Fibroblast of villous mesenchyme (primary cell): ENCODE measurements around the gene TSC22D1. TPM values are rescaled to one million over a fixed set of nuclear protein-coding genes. Genes with fewer than 3 reads are reported as not detected.
"Not testable (repeated sequence)": the region's sequence is repeated elsewhere in the genome, so short reads cannot be mapped to it uniquely, and the experiment has no call there.

Source experiments
- DNase-seq: peaks from one replicate; pipeline ENCODE4 v3.0.0-alpha.2; 2010; ENCODE audit warnings: low read depth
- H3K4me3 ChIP-seq: 2 replicates; pipeline ENCODE4 v1.5.1; 2011; ENCODE audit warnings: low read depth, mild to moderate bottlenecking, low read length
- total RNA-seq: library from RNA; depleted of rRNA; stranded (reverse); fragments of >200 nt; gene quantifications from 2 replicates; pipeline ENCODE4 v1.2.3, GENCODE V29; 2012
- TF ChIP-seq, protein P1 (sequence below): IDR thresholded peaks from 2 replicates; pipeline ENCODE4 v1.5.1; 2012; ENCODE audit warnings: low read depth, mild to moderate bottlenecking, low read length; ENCODE audit not compliant: insufficient read depth

The TSC22D1 gene
- total RNA-seq, 1 donor = 54.8 TPM

DNA sequence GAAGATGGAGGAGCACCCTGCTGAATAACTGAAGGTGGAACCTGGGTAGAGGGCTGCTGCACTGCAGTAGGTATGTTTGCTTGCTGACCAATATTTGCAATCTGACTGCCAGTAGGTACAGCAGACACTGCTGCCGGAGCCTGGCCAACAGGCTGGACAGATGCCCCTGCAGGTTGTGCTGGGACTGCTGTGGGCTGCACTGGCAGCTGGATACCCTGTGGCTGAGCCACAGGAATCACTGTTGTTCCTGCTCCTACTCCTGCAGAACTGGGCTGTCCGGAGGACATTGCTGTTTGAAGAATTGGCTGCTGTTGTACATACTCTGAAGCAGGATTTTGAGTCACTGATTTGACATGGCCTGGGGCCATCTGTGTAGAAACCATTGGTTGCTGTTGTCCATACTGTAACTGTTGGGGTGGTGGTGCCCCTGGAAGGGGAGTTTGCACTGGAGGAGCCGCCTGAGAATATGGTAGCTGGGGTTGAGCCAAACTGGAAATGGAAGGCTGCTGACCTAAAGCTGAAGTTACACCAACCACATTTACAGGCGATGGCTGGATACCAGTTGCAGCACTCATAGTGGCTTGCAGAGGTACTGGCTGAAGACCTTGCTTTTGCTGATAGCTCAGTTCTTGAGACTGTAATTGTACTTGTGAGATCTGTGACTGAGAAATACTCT, 2.2 kb downstream of the TSC22D1 start:
- TF ChIP-seq, protein P1, sequence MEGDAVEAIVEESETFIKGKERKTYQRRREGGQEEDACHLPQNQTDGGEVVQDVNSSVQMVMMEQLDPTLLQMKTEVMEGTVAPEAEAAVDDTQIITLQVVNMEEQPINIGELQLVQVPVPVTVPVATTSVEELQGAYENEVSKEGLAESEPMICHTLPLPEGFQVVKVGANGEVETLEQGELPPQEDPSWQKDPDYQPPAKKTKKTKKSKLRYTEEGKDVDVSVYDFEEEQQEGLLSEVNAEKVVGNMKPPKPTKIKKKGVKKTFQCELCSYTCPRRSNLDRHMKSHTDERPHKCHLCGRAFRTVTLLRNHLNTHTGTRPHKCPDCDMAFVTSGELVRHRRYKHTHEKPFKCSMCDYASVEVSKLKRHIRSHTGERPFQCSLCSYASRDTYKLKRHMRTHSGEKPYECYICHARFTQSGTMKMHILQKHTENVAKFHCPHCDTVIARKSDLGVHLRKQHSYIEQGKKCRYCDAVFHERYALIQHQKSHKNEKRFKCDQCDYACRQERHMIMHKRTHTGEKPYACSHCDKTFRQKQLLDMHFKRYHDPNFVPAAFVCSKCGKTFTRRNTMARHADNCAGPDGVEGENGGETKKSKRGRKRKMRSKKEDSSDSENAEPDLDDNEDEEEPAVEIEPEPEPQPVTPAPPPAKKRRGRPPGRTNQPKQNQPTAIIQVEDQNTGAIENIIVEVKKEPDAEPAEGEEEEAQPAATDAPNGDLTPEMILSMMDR = peak; percentile 34
- DNase-seq = peak; percentile 17
- H3K4me3 ChIP-seq = no peak overlapping the region

- DNase-seq = no peak
- H3K4me3 ChIP-seq = peak overlapping the region; percentile 5
- TF ChIP-seq, protein P1 = no peak
Measured at GRCh38 chr13:44573071-44573470, 3.1 kb downstream of the TSC22D1 start.

DNA sequence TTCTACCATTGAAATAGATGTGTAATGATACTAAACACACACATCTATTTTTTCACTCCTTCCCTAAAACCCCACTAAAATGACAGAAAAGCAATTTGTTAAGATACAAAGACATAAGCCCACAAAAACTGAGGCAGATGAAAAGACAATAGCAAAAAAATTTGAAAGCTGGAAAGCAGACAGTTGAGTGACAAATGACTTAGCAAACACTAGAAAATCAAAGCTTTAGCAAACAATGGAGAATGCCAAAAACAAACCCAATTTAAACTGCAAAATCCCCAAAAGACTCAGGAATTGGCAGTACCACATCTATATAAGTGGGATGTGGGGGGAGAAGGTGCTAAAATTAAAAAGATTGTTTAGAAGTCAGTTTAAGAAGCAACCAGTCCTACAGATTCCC, 9.5 kb downstream of the TSC22D1 start:
- TF ChIP-seq, protein P1 = no peak
- H3K4me3 ChIP-seq = no peak overlapping the region
- no peak for DNase-seq

DNA sequence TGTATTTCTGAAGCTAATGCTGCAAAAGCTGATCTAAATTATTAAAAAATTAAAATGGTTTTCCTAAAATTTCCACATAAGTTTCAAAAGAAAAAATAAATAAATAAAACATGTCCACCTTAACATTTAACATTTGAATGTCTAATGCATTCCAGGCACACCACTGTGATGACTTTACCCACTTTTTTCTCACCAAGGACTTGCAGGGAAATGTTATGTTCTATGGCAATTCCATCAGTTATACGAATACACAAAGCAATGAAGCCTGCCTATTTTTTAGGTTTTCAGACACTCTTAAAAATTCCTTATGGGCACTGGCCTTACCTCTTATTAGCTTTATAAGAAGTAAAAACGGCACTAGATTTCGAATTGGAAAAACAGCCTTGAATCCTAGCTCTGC, 10.2 kb downstream of the TSC22D1 start:
- no peak for DNase-seq
- TF ChIP-seq, protein P1 = no peak
- no peak overlapping the region for H3K4me3 ChIP-seq

GRCh38 chr13:44564936-44565335, 11.2 kb downstream of the TSC22D1 start:
- TF ChIP-seq, protein P1 = no peak
- DNase-seq = no peak
- no peak overlapping the region for H3K4me3 ChIP-seq

DNA sequence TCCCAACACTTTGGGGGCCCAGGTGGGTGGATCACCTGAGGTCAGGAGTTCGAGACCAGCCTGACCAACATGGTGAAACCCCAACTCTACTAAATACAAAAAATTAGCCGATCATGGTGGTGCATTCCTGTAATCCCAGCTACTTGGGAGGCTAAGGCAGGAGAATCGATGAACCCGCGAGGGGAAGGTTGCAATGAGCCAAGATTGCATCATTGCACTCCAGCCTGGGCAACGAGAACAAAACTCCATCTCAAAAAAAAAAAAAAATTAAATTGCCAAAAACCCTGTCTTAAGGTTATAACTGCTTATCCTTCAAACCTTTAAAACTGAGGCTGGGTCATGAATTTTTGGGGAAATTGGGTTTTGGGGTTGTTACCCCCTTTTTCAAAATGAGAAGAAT, 13.3 kb downstream of the TSC22D1 start:
- not testable (repeated sequence) for DNase-seq, H3K4me3 ChIP-seq

DNA sequence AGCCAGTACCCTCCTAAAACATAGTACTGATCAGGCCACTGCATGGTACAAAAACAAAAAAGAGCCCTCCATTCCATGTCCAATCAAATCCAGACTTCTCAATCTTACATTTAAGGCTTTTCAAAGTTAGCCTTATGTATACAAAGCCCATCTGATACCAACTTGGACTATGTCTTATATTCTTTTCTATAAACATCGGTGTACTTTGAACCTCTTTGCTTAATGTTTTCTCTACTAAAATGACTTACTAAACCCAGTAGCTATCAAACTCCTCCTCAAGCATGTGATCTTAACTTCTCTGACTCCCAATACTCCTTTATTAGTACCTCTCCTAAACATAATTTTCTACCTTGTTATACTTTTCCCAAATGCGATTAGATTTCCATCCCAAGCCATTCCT, 14.8 kb downstream of the TSC22D1 start:
- no peak for DNase-seq
- TF ChIP-seq, protein P1 = no peak

More for the DNA sequence above, 14.8 kb downstream of the TSC22D1 start:
- H3K4me3 ChIP-seq = no peak overlapping the region
